GM19372 (cell line): ENCODE measurements around the gene LHX6.

Experiments used
- ATAC-seq: cut with Tn5 transposase; IDR thresholded peaks from one replicate; pipeline ENCODE4 v1.9.1; 2021; ENCODE audit warnings: mild to moderate bottlenecking, low read depth, moderate library complexity; ENCODE audit not compliant: unreplicated experiment

Gene LHX6

DNA sequence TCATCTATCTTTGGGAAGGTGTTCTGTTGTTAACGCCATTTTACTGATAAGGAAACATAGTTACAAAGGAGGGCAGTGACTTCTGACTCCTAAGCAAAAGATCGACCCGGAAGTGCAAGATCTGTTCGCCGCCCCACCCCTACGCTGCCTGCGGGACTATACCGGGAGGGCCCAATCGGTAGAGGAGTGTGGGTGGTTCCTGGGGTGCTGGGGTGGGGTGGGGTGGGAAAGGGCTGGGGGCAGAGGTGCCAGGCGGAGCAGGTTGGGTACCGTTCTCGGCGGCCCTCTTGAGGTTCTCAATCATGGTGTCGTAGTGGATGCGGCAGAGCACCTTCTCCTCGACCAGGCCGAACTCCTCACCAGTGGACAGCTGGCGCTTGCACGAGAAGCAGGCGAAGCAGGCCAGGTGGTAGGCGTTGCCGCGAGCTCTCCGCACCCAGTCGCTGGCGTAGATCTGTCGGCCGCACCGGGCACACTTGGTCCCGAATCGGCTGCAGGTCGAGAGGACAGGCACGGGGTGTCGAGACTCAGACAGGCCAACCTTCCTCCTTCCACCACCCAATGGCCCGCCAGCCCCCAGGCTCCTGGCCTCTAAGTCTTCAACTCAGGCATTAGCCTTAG, 11.8 kb downstream of the LHX6 start:
- no peak for ATAC-seq

GRCh38 chr9:122216138-122216797, 12.5 kb downstream of the LHX6 start:
- no peak for ATAC-seq

DNA sequence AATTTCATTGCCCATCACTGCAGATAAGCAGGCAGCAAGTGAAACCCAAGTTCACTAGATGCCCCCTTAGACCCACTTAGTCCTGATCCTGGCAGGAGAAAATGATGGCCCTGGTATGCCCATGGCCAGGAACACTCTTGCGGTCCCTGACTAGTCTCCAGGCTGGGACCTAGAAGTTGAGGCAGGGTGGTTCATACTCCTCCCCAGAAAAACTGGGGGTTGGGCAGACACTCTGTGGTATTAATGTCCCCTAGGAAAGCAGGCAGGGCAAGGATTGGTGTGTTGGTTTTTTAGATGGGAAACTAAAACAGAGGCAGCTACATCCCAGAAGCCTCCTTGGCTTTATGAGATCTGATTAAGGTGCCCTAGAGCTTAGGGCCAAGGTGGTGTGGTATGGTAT, 13.1 kb downstream of the LHX6 start:
- ATAC-seq, result no peak

DNA sequence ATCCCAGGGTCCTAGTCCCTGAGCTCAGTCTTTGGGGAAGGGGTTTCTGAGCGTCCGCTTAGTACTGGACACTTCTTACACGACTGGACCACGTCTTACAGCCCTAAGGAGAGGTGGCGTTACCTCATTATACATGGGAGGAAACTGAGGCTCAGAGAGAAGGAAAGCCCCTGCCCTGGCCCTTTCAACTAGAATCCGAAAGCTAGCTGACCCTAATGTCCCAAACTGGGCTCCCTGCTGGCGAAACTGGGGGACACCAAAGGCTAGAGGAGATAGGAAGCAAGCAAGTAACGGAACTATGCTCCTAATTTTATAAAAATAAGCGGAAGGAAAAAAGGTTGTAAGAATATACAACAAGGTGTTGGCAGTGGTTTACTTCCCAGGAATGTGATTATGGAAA, 14.2 kb downstream of the LHX6 start:
- no peak for ATAC-seq

GRCh38 chr9:122213589-122214413, 15.0 kb downstream of the LHX6 start:
- no peak for ATAC-seq

GRCh38 chr9:122213102-122213588, 15.6 kb downstream of the LHX6 start:
- no peak for ATAC-seq

DNA sequence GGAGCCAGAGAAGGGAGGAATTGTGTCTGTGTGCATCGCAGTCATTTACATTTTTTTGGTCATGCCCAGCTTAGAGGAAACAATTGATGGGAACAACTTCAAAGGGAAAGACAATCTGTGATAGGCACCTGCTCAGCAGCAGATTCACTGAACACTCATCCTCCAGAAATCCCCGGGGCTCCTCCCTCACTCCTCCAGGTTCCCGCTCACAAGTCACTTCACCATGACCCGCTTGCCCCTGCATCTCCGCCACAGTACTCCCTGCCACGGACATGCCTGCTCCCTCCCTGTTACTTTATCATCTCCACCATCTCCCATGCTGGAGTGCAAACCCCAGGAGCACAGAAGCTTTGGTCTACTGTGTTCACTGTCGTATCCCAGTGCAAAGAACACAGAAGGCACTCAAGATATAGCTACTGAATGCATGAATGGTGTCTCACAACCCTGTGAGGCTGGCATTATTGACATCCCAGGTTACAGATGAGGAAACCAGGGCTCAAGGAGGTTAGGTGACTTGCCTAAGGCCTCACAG, 16.2 kb downstream of the LHX6 start:
- ATAC-seq, result no peak

GRCh38 chr9:122209451-122209850, 19.3 kb downstream of the LHX6 start:
- no peak for ATAC-seq

GRCh38 chr9:122207096-122207495, 21.7 kb downstream of the LHX6 start:
- no peak for ATAC-seq

DNA sequence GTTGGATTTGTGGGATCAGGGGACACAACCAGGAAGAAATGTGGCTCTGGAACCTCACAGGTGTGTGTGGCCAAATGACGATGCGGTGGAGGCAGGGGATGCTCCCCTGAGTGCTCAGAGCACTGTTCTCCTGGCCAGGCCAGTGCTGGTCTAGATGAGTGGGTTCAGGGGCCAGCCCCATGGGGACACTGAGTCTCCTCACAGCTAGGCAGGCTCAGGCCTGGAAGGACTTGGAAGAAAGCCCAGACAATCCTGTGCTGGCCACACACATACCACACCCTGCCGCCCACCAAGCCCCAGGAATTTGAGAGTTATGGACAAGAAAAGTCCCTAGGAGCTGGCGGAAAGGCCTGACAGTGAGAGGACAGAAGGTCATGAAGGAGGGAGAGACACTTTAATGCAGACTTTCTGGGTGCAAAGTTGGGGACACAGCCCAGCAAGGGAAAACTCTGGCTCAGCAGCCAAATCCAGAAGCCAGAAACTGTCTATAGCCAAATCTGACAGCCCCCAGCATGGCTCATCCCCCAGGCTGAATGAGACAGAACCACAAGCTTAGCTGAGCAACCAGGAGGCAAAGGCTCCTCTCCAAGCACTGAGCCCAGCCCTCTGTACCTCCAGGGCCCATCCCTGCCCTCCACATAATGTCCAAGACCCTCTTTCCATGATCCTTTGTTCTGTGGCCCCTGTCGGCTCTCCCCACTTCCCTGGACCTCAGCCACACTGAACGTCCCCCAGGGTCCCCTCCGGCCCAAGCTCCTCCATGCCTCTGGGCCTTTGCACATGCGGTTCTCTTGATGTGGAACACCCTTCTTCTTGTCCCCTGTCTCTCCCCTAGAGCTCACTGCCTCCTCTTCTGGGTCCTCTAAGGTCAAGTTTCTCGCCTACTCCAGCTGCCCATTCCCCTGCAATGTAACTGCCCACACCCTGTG, 22.4 kb downstream of the LHX6 start:
- no peak for ATAC-seq

GRCh38 chr9:122205176-122205575, 23.6 kb downstream of the LHX6 start:
- no peak for ATAC-seq

DNA sequence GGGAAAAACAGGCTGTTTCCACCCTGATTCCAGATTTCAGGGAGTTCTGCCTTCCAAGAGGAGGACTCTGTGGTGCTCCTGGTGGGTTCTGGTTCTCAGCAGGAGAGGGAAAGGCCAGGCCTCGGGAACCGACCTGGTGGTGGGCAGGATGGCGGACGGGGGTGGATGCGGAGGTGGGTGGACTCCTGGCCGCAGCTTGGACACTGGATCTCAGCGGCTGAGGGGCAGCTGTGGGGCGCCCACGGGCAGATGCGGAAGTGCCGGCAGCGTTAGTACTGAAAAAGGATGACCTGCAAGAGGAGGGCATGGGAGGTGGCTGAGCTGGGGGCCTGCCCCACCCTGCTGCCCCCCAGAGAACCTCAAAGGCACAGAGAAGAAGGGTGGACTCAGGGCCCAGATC, 24.3 kb downstream of the LHX6 start:
- ATAC-seq, result no peak

DNA sequence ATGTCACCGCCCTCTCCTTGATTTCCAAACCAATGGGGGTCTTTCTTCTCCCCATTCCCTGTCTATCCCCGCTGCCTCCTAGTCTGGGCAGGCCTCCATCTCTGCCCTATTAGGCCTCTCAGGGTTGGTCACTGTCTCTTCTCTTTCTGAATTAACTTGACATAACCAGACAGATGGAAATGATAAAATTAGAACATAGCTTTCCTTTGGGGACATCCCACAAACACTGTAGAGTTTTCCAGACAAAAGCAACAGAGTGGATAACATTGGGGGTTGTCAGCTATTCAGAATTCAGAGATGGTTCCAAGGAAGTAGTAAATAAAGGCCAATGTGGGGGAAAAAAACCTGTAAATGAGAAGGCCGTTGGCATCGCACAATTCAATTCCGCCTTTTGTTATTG, 24.7 kb downstream of the LHX6 start:
- ATAC-seq, result no peak

DNA sequence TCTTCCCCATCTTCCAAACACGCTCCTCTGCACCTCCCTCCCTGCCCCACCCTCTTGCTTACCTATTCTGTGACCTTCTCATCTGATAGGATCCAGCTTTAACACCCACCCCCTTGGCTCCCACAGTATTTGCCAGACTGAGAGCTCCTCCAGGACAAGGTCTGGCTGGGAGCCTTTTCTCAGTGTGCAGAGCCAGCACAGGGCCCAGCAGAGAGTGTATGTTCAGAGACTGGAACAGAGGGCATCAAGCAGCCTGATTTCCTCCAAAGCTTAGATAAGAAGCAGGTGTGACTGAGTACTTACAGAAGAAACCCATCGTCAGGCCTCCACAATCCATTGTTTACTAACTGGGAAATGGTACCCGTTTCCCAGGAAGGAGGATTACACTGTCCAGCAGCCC, 26.6 kb downstream of the LHX6 start:
- ATAC-seq, result no peak

GRCh38 chr9:122201641-122202040, 27.1 kb downstream of the LHX6 start:
- ATAC-seq, result no peak

DNA sequence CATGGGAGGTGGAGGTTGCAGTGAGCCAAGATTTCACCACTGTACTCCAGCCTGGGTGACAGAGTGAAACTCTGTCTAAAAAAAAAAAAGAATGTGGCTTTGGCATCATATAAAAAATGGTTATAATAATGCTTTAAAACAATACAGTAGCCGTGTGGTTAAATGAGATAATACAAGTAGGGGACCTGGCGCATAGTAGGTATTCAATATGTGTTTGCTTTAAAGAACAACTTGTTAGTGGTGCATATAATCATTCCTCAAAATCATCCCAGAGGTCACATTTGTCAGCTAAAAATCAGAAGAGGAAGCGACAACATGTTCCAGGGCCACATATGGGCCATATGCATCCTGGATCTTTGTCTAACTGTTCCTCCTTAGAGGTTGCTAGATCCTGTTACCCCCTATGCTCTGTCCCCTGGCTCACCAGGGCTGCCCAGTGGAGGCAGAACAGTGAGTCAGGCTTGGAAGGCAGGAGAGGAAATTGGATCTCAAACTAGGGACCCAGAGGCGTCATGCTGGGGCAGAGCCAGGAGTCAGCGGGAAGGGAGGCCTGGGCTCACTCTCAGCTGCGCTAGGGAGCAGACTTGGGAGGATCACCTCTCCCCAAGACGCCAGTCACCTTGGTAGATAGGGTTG, 27.7 kb downstream of the LHX6 start:
- no peak for ATAC-seq

- ATAC-seq, result no peak
Measured at GRCh38 chr9:122197882-122198281, 30.9 kb downstream of the LHX6 start.

DNA sequence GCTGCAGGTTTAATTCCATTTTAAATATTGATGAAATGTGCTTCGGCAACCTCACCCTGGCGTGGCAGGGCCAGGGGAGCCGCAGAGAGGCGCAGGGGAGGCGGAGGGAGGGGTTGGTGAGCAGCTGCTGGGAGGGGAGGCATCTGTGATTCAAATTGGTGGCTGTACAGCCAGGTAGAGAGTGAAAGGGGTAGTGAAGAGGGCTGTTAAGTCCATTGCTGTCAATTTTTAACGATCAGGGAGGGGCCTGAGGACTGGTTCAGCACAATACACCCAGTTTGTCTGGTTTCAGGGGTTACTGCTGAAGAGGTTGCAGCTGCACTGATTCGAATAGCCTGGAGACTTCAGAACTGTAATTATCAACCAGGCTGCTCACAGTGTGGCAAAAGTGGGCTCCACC, 31.3 kb downstream of the LHX6 start:
- no peak for ATAC-seq

DNA sequence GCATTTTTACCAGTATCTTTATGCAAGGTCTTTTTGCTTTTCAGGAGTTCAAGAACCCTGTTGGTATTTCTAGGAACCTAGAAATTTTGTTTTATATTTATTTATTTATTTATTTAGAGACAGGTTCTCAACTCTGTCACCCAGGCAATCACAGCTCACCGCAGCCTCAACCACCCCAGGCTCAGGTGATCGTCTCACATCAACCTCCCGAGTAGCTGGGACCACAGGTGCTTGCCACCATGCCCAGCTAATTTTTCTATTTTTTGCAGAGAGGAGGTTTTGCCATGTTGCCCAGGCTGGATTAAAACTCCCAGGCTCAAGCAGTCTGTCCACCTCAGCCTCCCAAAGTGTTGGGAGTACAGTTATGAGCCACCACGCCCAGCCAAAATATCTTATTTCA, 32.9 kb downstream of the LHX6 start:
- ATAC-seq, result no peak

DNA sequence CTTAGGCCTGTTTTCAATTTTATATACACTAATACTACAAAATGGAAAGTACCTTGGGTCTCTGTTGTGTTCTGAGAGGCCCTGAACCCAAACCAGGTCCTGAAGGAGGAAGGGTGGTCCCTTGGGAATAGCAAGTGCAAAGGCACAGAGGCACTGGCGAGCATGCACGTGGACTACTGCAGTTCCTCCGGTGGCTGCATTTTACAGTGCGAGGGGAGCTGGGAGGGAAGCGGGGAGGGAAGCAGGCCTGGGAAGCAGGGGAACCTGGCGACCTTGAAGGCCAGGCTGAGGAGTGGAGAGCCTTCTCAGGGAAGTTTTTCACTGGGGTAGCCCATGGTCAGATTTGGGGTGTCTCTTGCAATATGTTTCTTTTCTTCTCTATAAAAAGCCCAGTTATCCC, 35.1 kb downstream of the LHX6 start:
- ATAC-seq, result no peak
